Stimulated activated CD8-positive, alpha-beta memory T cell treated with anti-CD3 and anti-CD28 coated beads, Interleukin-7, amount 100 ng/mL, for 1 hour (primary cell): ENCODE data around the gene FAM131B.

Experiments used
- DNase-seq, 2 donors: peaks; one replicate each; pipeline ENCODE4 v3.0.0-alpha.2; 2020; ENCODE audit warnings: low read depth in 2 of 2

FAM131B gene

DNA sequence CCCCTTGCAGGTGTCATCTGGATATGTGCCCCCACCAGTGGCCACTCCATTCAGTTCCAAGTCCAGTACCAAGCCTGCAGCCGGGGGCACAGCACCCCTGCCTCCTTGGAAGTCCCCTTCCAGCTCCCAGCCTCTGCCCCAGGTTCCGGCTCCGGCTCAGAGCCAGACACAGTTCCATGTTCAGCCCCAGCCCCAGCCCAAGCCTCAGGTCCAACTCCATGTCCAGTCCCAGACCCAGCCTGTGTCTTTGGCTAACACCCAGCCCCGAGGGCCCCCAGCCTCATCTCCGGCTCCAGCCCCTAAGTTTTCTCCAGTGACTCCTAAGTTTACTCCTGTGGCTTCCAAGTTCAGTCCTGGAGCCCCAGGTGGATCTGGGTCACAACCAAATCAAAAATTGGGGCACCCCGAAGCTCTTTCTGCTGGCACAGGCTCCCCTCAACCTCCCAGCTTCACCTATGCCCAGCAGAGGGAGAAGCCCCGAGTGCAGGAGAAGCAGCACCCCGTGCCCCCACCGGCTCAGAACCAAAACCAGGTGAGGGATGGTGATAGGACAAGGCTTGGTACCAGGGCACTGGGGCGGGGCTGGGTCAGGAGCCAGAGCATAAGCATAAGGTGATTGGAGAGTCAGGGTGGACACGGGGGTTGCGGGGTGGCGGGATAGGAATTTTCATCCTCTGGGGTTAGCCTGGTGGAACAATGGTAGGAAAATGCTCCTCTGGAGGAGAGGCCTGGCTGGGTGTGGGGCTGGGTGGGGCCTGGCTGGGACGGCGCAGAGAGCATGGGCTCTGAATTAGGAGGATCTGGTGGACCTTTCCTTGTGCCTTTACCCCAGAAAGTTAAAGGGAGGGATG, 20.5 kb upstream of the FAM131B start:
- DNase-seq = no peak

DNA sequence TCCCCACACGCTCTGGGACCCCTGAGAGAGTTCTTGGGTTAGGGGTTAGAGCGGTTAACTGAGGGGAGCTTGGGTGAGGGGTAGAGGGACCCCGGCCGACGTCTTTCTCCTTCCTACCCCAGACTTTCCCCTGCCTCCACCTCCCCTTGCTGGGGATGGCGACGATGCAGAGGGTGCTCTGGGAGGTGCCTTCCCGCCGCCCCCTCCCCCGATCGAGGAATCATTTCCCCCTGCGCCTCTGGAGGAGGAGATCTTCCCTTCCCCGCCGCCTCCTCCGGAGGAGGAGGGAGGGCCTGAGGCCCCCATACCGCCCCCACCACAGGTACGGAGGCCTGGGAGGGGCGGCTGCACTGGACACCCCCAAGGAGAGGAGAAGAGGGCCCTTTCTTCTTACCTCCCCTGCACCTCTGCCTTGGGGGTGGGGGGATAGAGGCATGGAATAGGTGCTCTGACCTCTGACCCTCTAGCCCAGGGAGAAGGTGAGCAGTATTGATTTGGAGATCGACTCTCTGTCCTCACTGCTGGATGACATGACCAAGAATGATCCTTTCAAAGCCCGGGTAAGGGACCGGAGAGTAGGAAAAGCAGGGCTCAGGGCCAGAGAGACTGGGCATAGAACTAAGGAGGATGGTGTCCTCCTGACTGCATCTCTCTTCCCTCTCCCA, 19.7 kb upstream of the FAM131B start:
- no peak for DNase-seq

DNA sequence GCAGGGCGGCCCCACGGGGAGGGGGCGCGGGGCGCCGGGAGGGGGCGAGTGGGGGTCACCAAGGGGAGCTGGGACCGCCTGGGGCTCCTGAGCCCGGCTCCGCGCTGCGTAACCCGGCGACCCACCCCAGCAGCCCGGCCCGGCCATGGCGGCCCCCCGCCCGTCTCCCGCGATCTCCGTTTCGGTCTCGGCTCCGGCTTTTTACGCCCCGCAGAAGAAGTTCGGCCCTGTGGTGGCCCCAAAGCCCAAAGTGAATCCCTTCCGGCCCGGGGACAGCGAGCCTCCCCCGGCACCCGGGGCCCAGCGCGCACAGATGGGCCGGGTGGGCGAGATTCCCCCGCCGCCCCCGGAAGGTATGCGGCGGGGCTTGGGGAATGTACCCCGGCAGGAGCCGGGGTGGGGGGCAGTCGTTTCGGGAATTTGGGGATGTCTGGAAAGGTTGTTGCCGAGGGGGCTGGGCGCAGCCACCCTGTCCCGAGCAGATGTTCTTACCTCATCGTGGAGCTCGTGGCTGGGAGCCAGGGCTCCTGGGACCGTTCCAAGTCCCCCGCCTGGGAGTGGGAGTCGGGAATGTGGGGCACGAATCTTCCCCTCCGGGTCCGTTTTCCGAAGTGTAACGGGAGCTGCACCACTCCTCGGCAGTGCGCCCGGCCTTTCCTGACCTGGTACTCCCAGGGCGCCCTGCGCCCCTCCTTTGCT, 19.1 kb upstream of the FAM131B start:
- DNase-seq = no peak

DNA sequence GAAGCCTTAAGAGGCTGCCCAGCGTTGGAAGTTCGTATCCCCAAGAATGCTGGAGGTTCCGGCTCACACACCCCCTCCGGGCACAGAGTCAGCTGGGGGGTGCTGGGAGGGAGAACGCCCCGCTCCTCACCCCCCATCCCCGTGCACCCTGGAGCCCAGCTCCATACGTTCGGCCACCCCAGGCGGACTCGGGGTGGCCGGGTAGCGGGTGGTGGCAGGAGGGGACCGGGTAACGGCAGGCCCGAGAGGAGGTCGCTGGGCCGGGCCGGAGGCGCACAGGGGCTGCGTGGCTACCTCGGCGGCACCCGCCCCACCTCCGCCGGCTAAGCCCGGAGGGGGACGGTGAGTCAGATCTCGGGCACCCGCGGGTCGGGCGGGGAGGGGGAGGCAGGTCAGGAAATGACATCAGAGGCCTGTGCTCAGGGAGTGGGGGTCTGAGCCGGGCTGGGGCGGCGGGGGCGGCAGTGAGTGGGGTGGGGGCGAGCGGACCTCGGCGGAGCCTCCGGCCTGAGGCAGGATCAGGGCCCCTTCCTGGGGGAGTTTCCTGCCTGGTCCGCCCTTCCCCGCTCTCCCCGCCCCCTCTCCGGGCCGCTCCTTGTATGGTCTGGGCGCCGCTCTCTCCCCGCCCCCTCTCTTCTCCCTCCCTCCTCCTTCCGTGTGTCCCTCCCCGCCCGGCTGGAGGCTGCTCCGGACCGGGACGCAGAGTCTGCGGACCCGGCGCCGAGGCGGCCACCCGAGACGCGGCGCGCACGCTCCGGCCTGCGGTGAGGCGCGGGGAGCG, 18.3 kb upstream of the FAM131B start, which contains the start of gene ZYX:
ZYX (plus strand) TSS at position 700 of the 781 bp plus-strand sequence. CDS start 227 bp downstream, outside the sequence.
- DNase-seq = peak; percentile 74

DNA sequence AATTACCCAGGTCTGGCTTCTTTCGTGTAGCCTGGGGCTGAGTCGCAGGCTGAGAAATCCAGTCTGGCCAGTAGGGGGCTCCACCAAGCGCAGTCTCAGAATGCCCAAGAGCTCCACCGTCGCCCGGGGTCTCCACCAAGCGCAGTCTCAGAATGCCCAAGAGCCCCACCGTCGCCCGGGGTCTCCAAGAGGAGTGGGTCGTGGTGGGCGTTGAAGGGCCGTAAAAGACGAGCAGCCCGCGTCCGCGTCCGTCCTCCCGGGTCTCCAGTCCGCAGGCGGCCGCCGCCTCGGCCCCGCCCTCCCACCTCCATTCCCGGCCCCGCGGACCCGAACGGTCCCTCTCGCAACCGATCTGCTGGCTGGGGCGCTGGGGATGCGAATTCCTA, 17.7 kb upstream of the FAM131B start:
- DNase-seq = peak; percentile 76 to 82

DNA sequence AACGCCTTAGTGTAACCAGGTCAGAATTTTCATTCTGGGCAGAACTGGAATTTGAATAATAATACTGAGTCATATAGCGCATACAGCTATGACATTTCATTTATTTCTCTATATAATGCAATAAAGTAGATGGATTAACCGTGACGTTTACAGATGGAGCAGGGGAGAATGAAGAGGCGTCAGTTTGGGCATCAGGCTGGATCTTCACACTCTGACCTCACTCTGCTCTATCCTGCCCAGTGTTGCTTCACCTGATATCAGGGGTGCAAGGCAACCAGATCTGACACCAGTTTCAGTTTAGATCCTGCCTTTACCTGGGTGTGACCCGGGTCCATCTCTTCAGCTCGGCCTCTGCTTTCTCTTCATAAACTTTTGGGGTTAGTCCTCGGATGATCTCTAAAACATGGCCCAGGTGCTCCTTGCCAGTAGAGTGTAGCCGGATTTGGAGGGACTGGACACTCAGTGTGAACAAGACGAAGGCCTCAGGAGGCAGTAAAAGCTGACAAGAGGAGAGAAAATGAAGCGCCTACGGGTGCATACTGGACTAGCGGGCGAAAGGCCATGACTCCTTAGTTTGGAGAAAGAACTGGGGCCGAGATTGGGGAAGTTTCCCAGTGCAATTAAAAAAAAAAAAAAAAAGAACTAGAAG, 17.2 kb upstream of the FAM131B start:
- no peak for DNase-seq

DNA sequence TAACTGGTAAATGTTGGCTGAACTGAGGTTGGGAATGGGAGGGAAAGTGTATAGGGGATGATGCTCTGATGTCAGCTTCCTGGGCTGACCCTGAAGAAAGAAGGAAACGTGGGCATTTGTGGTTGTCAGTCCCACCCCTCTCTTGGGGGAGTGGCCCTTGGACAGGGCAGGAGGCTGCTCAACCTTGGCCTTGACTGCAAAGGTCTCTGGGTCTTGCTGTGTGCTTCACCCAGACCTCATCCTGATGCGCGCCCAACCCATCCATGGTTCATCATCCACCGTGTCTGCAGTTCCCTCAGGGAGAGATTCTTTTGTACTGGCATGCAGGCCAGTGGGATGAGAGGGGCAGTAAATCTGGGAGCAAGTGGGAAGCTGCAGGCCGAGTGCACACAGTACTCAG, 13.9 kb upstream of the FAM131B start:
- no peak for DNase-seq

DNA sequence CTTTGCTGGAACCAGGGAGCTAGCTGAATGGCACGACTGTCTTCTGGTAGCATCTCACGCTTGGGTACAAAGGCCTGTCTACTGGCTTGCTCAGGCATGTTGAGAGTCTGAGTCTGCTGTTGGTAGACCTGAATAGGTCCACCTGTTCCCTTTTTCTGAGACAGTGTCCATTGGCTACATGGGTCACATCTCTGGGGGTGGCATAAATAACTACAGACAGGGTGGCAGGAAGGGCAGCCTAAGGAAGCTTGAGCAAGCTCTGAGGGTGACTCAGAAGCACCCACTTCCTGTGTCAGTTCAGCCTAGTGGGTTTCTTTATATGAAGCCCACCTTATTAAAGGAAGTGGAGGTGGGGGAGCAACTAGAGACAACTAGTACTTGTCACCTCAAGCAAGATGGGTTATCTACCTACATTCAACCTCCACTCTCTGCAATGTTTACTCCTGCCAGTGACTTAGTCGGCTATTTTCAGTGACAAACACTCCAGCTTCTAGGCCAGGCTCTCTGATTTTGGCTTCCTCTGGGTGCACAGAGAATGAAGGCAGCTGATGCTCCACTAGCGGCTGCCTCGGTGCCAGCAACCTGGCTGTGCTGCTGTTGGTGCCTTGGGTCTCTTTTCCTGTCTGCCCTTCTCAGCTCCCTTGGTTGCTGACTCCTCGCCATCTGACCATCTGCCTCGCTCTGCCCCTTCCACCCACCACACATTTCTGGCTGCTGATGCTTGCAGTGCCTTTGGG, 13.0 kb upstream of the FAM131B start:
- no peak for DNase-seq

DNA sequence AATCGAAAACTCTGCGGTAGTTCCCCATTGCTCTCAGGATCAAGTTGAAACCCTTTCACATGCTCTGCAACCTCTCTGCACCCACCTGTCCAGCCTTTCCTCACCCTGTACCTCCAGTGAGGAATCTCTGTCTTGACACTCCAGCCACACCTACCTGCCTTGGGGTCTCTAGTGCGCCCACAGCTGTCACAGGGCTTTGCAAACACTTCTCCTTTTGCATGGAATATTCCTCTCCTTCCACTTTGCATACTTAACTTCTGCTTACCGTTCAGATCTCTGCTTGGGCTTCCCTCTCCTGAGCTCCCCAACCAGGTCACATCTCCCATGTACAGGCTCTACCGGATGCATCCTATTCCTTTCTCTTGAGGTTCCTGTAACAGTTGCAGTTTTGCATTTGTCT, 12.0 kb upstream of the FAM131B start:
- no peak for DNase-seq

DNA sequence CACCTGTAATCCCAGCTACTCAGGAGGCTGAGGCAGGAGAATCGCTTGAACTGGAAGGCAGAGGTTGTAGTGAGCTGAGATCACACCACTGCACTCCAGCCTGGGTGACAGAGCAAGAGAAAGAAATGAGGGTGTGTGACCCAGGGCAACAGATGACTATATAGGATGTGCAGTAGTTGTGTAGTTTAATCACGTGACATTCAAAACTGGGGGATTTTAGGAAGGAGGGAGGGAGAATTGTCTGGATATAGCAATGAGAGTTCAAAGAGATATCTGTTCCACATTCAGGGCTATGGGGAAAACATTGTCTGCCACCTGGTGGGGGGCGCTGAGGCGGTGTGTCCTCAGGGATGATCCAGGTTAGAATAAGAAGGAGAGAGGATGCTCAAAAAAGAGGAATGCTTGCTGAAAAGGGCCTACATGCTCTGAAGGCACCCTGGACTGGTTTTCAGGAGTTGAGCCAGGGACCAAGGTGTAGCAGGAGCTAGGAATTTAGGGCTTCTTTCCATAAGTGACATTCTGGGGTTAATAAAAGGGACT, 10.8 kb upstream of the FAM131B start:
- DNase-seq = no peak

DNA sequence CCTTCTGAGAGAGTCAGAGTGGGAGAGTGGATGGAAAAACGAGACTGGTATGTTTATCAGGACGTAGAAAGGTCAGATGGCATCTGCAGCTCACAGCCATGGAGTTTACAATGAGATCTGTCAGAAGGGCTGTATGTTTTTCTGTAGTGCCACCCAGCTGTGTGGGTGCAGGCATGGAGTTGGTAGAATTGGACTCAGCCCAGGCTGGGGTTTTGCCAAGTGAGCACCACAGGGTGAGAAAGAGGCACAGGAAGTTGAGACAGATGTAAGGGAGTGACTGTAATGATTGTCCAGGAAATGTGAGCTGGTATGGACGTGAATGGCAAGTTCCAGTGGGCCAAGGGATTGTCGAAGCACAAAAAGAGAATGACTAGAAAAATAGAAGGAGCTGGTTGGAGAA, 9.6 kb upstream of the FAM131B start:
- no peak for DNase-seq

DNA sequence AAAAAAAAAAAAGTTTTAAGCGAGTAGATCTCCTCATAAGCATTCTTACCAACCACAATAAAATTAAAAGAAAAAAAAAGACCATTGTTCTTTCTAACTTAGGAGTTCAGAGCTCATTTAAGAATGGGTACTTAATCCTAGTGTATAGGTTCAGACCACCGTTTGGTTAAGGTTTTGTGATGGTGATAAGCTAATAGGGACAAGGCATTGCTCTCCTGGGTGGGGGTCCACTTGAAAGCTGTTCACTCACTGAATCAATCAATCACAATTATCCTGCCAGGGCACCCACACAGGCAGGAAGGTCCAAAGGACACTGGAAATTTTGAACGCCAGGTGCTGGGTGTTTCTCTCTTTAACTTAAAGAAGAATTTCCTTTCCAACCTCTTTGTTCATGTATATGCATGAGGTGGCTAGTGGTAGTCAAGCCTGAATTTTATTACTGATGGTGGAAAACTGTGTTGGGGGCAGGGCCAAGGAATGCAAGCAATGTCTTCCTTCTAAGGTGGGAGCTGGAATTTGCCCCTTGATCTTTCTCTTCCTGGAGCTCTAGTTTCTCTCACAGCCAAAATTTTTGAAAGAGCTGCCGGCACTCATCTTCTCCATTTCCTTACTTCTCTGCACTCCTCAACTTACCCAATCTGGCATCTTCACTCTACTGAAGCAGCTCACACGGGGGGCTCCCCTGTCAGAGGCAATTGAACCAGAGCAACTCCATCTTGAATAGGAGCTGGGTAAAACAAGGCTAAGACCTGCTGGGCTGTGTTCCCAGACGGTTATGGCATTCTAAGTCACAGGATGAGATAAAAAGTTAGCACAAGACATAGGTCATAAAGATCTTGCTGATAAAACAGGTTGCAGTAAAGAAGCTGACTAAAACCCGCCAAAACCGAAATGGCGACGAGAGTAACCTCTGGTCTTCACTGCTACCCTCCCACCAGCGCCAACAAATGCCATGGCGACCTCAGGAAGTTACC, 7.5 kb upstream of the FAM131B start:
- no peak for DNase-seq

DNA sequence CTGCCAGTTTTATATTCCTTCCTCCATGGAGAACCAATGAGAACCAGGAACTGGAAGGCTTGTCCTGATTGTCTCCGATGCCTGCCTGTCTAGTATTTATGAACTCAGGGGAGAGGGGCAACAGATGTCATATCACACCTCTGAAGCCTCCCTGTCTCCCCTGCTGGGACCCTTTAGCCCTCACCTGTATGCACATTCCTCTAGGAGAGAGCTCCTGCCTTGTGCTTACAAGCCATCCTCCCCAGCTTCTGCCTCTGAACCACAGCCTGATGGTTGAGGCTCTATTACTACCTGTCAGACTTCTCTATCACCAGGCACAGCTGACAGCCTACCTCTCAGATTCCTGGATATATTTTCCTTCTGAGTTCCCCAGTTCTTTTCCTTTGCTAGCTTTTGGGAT, 5.9 kb upstream of the FAM131B start:
- no peak for DNase-seq

DNA sequence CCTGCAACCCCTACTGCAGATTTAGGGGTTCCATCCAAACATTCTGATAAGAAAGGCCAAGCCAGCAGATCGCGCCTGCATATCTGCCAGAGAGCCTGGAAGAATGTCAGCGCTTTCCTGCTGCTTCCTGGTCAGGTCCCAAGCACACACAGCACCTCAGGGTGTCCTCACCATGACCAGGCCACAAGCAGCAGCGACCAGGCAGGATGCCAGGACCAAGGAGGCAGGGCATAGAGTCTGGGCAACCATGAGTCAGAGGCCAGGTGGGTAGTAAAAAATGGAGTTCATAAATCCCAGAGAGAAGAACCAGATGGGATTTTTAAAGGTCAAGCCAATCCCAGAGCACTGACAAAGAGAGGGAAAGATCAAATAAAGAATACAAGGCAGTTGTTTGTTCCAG, 5.5 kb upstream of the FAM131B start:
- no peak for DNase-seq

DNA sequence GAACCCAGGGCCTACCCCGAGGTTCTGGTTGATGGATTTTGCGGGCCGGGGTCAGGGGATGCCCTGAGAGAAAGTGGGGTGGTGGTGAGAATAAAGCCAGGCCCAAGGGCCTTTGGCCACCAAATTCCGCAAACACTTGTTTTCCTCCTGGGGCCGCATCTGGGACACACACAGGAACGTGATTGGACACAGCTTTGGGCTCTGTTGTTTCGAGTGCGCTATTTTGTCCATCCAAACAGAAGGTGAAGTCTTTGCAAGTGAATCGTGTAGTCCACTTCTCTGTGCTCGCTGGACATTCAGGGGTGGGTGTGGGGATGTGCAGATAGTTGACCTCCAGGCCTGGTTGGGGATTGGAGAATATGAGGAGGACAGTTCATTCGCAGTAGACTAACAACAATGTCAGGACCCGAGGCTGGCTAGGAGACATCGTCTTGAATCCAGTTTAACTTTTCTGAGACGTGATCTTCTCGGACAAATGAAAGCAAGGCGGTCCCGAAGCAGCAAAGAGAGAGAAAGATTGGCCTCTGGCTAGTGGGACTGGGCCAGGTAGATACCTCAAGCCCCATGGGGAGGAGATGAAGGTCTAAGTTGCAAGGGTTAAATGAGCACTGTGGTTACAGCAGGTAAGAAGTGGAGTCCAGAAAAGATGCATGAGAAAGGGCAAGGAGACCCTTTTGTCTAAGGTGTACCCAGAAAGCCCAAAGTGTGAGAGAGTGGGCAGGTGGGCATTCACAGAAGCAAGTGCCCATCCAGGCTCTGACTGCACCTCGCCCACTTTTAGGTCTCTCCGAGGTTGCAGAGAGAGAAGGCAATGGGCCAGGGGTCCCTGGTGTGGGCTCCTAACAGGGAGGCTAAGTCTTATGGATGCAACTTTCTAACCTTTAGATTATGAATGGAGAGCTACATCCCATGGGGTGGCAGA, 764 bp upstream of the FAM131B start:
- no peak for DNase-seq

DNA sequence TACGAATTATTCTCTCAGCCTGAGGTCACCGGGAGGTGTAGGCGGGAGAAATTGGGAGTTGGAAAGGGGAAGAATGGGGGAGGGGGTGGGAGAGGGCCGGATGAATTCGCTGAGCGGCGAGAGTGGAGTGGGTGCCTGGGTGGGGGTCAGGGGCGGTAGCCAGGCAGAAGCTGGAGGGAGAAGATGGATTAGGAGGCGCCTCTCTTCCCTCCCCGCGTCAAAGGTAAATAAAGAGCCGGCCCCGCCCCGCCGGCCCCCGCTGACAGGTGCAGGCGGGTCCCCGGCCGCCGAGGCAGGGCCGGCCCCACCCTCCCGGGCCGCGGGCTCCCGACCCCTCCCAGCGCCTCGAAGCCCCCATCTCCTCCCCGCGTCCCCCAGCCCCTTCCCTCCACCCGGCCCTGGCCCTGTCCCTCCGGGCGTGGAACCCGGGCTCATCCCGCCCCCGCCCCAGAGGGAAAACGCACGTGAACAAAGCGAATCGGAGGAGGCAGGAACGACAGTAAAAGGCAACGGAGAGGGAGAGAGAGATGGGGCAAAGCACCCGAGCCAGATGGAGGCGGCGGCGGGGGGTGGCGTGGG, 872 bp downstream of the FAM131B start:
- DNase-seq = no peak

DNA sequence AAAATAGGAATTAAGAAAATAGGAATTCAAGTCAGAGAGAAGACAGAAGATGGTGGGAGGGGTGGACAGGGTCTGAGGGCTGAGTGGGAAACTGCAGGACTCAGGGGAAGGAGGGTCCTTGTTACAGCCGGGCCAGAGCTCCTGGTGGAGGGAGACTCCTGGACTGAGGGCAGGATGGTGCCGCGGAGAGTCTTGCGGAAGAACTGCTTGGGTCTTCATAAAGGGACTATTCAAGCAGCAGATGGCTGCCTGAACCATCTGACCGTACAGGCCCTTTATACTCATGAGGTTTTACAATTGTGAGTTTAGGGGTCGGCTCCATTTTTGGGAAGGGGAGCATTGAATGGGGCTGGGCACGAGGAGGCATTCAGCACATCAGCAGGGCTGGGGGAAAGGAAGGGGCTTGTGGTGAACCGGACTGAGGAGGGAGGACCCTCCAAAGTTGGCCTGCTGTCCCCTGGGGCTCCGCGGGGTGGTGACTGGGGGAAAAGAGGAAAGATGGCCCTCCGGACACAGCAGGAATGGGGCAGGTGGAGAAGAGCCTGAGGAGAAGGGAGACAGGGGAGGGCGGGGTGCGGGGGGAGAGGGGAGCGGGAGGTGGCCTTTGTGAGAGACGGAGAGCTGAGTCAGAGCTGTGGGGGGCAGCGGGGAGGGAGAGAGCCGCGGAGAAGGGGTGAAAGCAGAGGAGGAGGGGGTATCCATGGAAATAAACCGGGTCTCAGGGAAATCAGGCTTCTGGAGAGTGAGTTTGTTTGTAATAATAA, 1.5 kb downstream of the FAM131B start:
- DNase-seq = no peak
